HG02571 (cell line): ENCODE results near the gene AP3S2.
"Not testable (repeated sequence)": the region's sequence is repeated elsewhere in the genome, so short reads cannot be mapped to it uniquely, and the experiment has no call there.

Experiments
- ATAC-seq: cut with Tn5 transposase; IDR thresholded peaks from one replicate; pipeline ENCODE4 v1.9.1; 2021; ENCODE audit warnings: mild to moderate bottlenecking, moderate library complexity; ENCODE audit not compliant: unreplicated experiment

AP3S2 gene

GRCh38 chr15:89870006-89870405 lies 23.8 kb downstream of the AP3S2 start:
- ATAC-seq, result no peak

- not testable (repeated sequence) for ATAC-seq
Observed at GRCh38 chr15:89869490-89869889, 24.3 kb downstream of the AP3S2 start.

- no peak for ATAC-seq
Observed at GRCh38 chr15:89864958-89865739, 28.6 kb downstream of the AP3S2 start.

GRCh38 chr15:89863918-89864317 lies 29.9 kb downstream of the AP3S2 start:
- ATAC-seq, result no peak

- ATAC-seq, result no peak
Observed at GRCh38 chr15:89860891-89861290, 32.9 kb downstream of the AP3S2 start.

- ATAC-seq, result no peak
Observed at GRCh38 chr15:89860431-89860830, 33.4 kb downstream of the AP3S2 start.

GRCh38 chr15:89858661-89859458 lies 34.9 kb downstream of the AP3S2 start:
- no peak for ATAC-seq

GRCh38 chr15:89857673-89858072 lies 36.1 kb downstream of the AP3S2 start:
- ATAC-seq, result no peak

- no peak for ATAC-seq
Observed at GRCh38 chr15:89855948-89856347, 37.8 kb downstream of the AP3S2 start.

- not testable (repeated sequence) for ATAC-seq
Observed at GRCh38 chr15:89854863-89855262, 38.9 kb downstream of the AP3S2 start.

GRCh38 chr15:89852342-89852995 lies 41.3 kb downstream of the AP3S2 start:
- no peak for ATAC-seq

- ATAC-seq, result no peak
Observed at GRCh38 chr15:89851673-89852341, 42.0 kb downstream of the AP3S2 start.

- no peak for ATAC-seq
Observed at GRCh38 chr15:89848970-89849292, 44.9 kb downstream of the AP3S2 start.

GRCh38 chr15:89847101-89847500 lies 46.7 kb downstream of the AP3S2 start:
- ATAC-seq, result no peak

- ATAC-seq, result no peak
Observed at GRCh38 chr15:89845305-89845893, 48.4 kb downstream of the AP3S2 start.

- no peak for ATAC-seq
Observed at GRCh38 chr15:89841962-89842361, 51.8 kb downstream of the AP3S2 start.

GRCh38 chr15:89841306-89841705 lies 52.5 kb downstream of the AP3S2 start:
- no peak for ATAC-seq

- ATAC-seq, result no peak
Observed at GRCh38 chr15:89839167-89839810, 54.5 kb downstream of the AP3S2 start.

- ATAC-seq, result no peak
Observed at GRCh38 chr15:89837830-89838178, 56.0 kb downstream of the AP3S2 start.

GRCh38 chr15:89837134-89837829 lies 56.5 kb downstream of the AP3S2 start:
- no peak for ATAC-seq
